SU-DHL-6 (cell line): ENCODE measurements around the gene CEACAM20.
"Not testable (repeated sequence)": the region's sequence is repeated elsewhere in the genome, so short reads cannot be mapped to it uniquely, and the experiment has no call there.

Experiments used
- H2AFZ ChIP-seq: fragments of 200-600 bp; sonication (generic); 2 replicates; pipeline ENCODE4 v1.6.1; 2014; ENCODE audit warnings: low read depth, mild to moderate bottlenecking, moderate library complexity, mixed read lengths, antibody characterized with exemption, low read length; ENCODE audit not compliant: severe bottlenecking
- H3F3A ChIP-seq: fragments of 200-600 bp; shearing (Covaris generic); 2 replicates; pipeline ENCODE4 v1.6.0; 2016; ENCODE audit warnings: antibody characterized with exemption, mild to moderate bottlenecking; ENCODE audit not compliant: insufficient read depth
- H3K27ac ChIP-seq: fragments of 200-600 bp; sonication (generic); 2 replicates; pipeline ENCODE4 v1.5.1; 2016; ENCODE audit warnings: low read depth, mild to moderate bottlenecking, low read length, moderate library complexity, mixed read lengths
- H3K27me3 ChIP-seq: fragments of 200-600 bp; sonication (generic), shearing (Covaris generic); 2 replicates; pipeline ENCODE4 v1.6.0; 2014; ENCODE audit warnings: mild to moderate bottlenecking, low read length
- H3K36me3 ChIP-seq: fragments of 200-600 bp; sonication (generic); 2 replicates; pipeline ENCODE4 v1.6.1; 2014; ENCODE audit warnings: mild to moderate bottlenecking, low read length, mixed read lengths
- H3K4me2 ChIP-seq: fragments of 300-600, 200-600 bp; shearing (Covaris generic), sonication (generic); 2 replicates; pipeline ENCODE4 v1.6.0; 2014; ENCODE audit warnings: low read length, low read depth, mild to moderate bottlenecking; ENCODE audit not compliant: poor library complexity, severe bottlenecking
- H3K4me3 ChIP-seq: fragments of 200-600 bp; sonication (generic); 2 replicates; pipeline ENCODE4 v1.5.1; 2014; ENCODE audit warnings: antibody characterized with exemption, low read length, mild to moderate bottlenecking, mixed read lengths; ENCODE audit not compliant: insufficient read depth, poor library complexity, severe bottlenecking
- H3K79me2 ChIP-seq: fragments of 200-600 bp; sonication (generic); 2 replicates; pipeline ENCODE4 v1.6.1; 2014; ENCODE audit warnings: mild to moderate bottlenecking, low read length, moderate library complexity; ENCODE audit not compliant: insufficient read depth
- H3K9ac ChIP-seq: fragments of 200-600 bp; sonication (generic); 2 replicates; pipeline ENCODE4 v1.7.0; 2014; ENCODE audit warnings: mild to moderate bottlenecking, low read length
- H3K9me2 ChIP-seq: fragments of 200-600 bp; sonication (generic); replicated peaks from 2 replicates; pipeline ENCODE4 v1.6.1; 2014; ENCODE audit warnings: low read length; ENCODE audit not compliant: insufficient read depth
- H3K9me3 ChIP-seq: fragments of 200-600 bp; sonication (generic); 2 replicates; pipeline ENCODE4 v1.6.1; 2014; ENCODE audit warnings: low read length, mixed read lengths; ENCODE audit not compliant: insufficient read depth
- H4K20me1 ChIP-seq: fragments of 200-600 bp; sonication (generic); 2 replicates; pipeline ENCODE4 v1.6.1; 2014; ENCODE audit warnings: low read depth, mild to moderate bottlenecking, antibody characterized with exemption, low read length, moderate library complexity, mixed read lengths
- CTCF ChIP-seq: fragments of 200-600 bp; sonication (generic); IDR thresholded peaks from one replicate; pipeline ENCODE4 v1.5.1; 2017; ENCODE audit warnings: antibody characterized with exemption, mild to moderate bottlenecking, low read length, moderate library complexity; ENCODE audit not compliant: insufficient read depth, poor library complexity, severe bottlenecking
- EZH2phosphoT487 ChIP-seq: fragments of 200-600 bp; sonication (generic), shearing (Covaris generic); conservative IDR thresholded peaks from 2 replicates; pipeline ENCODE4 v1.6.1; 2018; ENCODE audit warnings: mild to moderate bottlenecking, antibody characterized with exemption, low read length, moderate library complexity, mixed read lengths

CEACAM20 gene

GRCh38 chr19:44566984-44567383 lies 37.5 kb upstream of the CEACAM20 start:
- H3K27me3 ChIP-seq: no peaks in the 10 kb centered on the region
- H3K9ac ChIP-seq: no peak overlapping the region
- H3K4me3 ChIP-seq: no peak overlapping the region
- H4K20me1 ChIP-seq: no peaks in the 10 kb centered on the region
- no peak overlapping the region for H3K27ac ChIP-seq
- TF ChIP-seq CTCF (no peak), EZH2phosphoT487 (no peak)
- H3K4me2 ChIP-seq: no peak overlapping the region
- H3K36me3 ChIP-seq: no peaks in the 10 kb centered on the region
- no peaks in the 10 kb centered on the region for H3K9me3 ChIP-seq
- no peak overlapping the region for H2AFZ ChIP-seq
- no peaks in the 10 kb centered on the region for H3K79me2 ChIP-seq
- H3K9me2 ChIP-seq: no peaks in the 10 kb centered on the region
- no peaks in the 10 kb centered on the region for H3F3A ChIP-seq

- H3K9me3 ChIP-seq, H3K9me2 ChIP-seq, H3F3A ChIP-seq, H2AFZ ChIP-seq, H3K27ac ChIP-seq, H3K9ac ChIP-seq, H3K4me3 ChIP-seq, H4K20me1 ChIP-seq, H3K27me3 ChIP-seq, H3K4me2 ChIP-seq, H3K36me3 ChIP-seq, H3K79me2 ChIP-seq: not testable (repeated sequence)
Measured at GRCh38 chr19:44563086-44563655, 33.7 kb upstream of the CEACAM20 start.

- H3K27ac ChIP-seq: no peak overlapping the region
- no peak for TF ChIP-seq CTCF
Measured at GRCh38 chr19:44557933-44558332, 28.5 kb upstream of the CEACAM20 start.

DNA sequence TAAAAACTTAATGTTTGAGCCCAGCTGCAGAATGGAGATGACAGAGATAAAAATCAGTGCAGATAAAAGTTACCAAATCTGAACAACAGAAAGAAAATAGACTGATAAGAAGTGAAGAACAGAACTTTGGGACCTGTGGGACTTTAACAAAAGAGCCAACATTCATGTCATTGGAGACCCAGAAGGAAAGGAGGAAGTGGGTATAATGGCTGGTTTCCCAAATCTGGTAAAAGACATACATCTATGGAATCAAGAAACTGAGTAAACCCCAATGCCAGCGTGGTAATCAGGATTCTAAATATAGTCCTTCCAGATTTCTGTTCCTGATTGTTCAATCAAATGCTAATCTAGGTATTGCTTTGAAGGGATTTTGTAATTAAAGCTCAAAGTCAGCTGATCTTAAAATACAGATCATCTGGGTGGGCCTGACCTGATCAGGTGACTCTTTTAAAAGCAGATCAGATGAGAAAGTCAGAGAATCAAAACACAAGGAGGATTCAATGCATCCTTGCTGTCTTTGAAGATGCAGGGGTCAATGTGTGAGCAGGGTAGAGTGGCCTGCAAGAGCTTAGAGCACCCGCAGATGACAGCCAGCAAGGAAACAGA lies 25.3 kb upstream of the CEACAM20 start:
- no peaks in the 10 kb centered on the region for H3K27me3 ChIP-seq
- no peak overlapping the region for H3K4me3 ChIP-seq
- H3K36me3 ChIP-seq: no peaks in the 10 kb centered on the region
- H3K9me2 ChIP-seq: no peaks in the 10 kb centered on the region
- H3K4me2 ChIP-seq: no peak overlapping the region
- H3K9me3 ChIP-seq: no peaks in the 10 kb centered on the region
- H4K20me1 ChIP-seq: no peaks in the 10 kb centered on the region
- TF ChIP-seq CTCF (no peak), EZH2phosphoT487 (no peak)
- no peaks in the 10 kb centered on the region for H3K79me2 ChIP-seq
- H3K9ac ChIP-seq: no peak overlapping the region
- H3F3A ChIP-seq: no peaks in the 10 kb centered on the region
- no peak overlapping the region for H2AFZ ChIP-seq
- no peak overlapping the region for H3K27ac ChIP-seq

More at GRCh38 chr19:44557933-44558332, 28.5 kb upstream of the CEACAM20 start:
- Histone ChIP-seq H2AFZ (no peak overlapping the region), H3K27me3 (no peaks in the 10 kb centered on the region), H3K4me2 (no peak overlapping the region), H3K9me3 (no peaks in the 10 kb centered on the region), H3K79me2 (no peaks in the 10 kb centered on the region), H3K9me2 (no peaks in the 10 kb centered on the region), H3K9ac (no peak overlapping the region), H3K36me3 (no peaks in the 10 kb centered on the region), H3K4me3 (no peak overlapping the region), H4K20me1 (no peaks in the 10 kb centered on the region), H3F3A (no peaks in the 10 kb centered on the region)
